HG03097 (cell line): ENCODE measurements around the gene PPFIBP2.
A peak's percentile ranks its signal among the peaks of the same experiment; 100 is the strongest.

ENCODE experiments used
- ATAC-seq: cut with Tn5 transposase; IDR thresholded peaks from one replicate; pipeline ENCODE4 v1.9.1; 2021; ENCODE audit not compliant: unreplicated experiment, low FRiP score

The PPFIBP2 gene

DNA sequence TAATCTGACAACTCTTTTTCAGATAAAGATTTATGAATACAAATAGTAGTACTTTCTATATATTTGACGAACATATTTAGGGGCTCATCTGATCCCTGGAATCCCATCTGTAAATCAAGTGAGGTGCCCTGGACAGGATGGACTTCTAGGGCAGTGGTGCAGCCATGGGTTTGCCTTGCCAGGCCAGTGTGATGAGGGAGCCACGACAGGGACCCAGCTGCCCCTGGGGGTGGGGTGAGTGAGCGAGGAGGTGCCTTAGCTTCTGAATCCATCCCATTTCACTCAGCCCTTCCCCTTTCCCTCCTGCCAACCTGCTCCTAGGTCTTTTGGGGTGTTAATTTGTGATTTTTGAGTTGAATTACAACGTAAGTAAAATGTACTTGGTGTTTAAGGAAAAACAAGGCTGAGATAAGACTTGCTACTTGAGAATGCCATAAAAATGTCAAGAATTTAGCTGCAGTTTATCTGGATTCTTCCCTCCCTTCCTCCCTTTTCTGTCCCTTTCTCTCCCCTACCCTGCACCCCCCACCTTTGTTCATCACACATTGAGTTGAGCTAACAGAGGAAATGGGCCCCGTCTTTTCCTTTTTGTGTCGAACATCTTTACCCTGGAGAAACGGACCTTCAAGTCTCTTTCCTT lies 60.8 kb downstream of the PPFIBP2 start:
- ATAC-seq, result no peak

DNA sequence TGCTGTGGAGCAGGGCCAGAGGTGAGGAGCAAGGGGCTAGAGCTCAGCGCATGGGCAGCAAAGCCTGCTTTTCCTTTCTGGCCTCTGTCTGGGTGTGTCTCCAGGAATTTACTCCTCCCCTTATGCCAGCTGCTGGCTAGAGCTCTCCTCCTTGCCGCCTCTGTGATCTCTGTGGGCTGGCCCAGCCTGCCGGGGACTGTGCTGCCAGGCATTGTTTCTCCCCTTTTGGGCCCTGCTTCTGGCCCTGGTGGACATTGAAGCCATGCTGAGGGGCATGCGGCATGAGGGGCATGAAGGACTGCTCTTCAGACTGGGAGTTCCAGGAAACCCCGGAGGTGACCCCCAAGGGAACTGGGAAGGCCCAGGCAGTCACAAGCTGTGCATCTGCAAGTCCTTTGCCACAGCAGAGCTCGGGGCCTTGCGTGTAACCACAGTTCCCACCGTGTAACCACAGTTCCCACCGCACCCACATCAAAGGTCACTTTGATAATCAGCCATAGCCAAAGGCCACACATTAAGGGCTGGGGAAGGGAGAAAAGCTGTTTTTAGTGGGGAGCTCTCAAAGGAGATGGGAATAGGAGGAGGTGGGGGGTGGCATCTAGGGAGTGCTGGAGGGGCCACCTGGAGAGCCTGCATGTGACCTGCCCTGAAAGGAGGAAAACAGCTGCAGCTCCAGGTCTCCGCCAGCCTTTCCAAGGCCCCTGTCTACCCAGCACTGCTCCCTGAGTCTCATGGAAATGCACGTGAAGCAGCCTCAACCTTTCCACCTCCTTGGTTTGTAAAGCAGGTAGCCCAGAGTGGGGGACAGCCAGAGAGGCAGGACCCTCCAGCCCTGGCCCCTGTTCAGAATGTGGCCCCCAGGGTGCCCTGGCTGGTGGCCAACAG lies 62.3 kb downstream of the PPFIBP2 start:
- ATAC-seq, result no peak

DNA sequence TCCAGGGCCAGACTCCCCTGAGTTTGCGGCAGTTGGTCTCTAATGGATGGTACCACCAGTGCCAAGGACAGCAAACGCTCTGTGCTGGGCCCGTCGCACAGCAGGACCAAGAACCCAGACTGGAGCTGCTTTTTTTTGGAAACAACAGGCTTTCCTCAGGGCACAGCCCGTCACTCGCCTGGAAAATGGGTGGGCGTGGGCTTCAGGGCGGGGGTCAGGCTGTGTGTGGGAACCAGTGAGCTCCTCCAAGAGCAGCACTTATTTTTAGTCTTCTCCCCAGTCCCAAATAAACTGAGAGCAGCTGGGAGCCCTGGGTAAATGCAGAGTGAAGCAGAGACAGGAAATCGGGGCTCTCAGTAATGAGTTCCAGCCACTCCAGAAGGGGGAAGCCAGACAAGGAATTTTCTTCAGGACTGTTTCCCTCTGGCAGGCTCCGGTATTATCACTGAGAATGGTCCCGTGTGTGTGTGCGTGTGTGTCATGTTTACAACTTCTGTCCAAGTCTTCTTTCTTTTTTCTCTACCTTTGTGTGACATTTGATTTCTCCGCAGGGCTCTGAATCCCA lies 63.0 kb downstream of the PPFIBP2 start:
- no peak for ATAC-seq

DNA sequence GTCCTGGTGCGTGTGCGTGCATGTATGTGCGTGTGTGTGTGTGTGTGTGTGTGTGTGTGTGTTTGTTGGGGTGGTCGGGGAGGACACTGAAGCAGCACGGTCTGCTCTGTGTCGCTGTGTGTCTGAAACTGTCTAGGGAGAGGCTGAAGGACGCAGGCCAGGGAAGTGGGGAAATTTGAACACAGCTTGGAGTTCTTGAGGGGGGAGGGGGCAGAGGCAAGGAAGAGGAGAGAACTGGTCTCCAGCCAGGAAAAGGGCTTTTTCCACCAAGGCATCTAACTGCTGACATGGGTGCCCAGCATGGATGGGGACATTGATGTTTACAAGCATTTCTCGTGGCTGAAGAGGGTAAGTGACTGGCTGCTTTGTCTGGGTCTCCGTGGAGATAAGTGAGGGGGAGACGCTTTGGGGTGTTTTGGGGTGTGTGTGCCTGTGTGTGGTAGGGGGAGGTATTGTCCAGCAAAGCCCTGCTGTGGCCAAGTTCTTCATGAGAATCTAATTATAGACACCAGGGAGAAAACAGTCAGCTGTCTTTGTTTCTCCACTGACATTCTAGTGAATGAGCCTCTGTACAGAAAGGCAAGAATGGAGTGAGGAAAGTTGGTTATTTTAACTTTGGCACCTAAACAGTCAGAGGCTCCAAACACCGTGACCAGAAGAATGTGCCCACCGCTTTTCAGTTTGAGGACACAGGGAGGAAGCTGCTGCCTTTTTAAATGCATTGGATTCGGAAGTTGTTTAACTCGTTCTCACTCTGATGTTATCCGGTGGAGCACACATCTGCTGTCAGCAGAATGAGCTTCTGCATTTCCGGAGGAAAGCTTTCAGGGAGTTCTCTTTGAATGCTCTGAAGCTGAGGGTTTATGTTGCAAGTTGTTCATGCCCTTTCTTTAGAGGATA lies 63.7 kb downstream of the PPFIBP2 start:
- ATAC-seq, result peak; percentile 64

DNA sequence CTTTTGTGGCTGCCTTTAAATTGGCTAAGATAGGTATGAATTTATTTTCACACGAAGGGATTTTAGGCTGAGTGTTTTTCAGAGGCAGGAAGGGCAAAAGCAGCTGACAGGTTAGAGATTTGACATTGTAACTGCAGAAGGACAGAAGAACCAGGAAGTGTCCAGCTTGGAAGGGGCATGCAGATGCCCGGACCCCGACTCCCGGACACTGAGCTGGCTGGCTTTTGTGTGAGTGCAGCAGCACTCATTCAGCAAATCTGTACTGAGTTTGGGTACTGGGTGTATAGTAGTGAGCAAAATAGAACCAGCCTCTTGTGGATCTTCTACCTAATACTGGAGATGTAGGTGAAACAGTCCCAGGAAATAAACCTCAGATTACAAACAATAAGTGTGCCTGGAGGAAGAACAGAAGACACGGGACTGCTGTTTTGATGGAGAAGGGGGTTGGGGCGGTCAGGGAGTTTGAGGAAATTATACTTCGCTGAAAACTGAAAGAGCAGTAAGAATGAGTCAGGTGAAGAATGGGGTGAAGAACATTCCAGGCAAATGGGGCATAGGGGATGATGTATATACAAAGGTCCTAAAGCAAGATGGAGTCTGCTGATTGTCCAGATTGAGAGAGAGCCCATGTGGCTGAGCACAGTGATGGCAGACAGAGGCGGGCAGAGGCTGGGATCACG lies 64.6 kb downstream of the PPFIBP2 start:
- peak; percentile 29 for ATAC-seq

GRCh38 chr11:7579361-7579791 lies 65.6 kb downstream of the PPFIBP2 start:
- ATAC-seq, result no peak

DNA sequence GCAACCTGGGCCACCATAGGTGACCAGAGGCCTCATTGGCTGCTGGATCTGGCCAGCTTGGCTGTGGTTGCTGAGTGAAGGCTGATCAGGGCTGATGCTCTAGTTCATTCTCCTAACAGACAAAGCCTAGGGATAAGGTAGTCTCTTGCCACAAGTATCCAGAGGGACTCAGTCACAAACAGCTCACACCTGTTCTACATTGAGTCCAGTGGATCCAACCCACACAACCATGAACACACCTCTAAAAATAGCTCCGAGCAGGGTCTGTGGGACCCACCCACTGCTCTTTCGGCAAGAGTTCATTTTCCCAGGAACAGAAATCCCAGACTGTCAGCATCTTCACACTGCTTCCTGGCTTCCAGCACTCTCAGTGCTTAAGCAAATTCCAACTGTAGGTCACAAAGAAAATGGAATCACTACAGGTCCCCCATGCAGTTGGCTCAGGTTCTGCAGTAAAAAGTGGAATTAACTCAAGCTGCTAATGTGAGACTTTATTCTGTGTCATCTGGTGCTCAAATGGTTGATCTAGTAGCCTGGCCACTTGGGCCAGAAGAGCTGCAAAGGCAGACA lies 67.3 kb downstream of the PPFIBP2 start:
- ATAC-seq, result no peak

DNA sequence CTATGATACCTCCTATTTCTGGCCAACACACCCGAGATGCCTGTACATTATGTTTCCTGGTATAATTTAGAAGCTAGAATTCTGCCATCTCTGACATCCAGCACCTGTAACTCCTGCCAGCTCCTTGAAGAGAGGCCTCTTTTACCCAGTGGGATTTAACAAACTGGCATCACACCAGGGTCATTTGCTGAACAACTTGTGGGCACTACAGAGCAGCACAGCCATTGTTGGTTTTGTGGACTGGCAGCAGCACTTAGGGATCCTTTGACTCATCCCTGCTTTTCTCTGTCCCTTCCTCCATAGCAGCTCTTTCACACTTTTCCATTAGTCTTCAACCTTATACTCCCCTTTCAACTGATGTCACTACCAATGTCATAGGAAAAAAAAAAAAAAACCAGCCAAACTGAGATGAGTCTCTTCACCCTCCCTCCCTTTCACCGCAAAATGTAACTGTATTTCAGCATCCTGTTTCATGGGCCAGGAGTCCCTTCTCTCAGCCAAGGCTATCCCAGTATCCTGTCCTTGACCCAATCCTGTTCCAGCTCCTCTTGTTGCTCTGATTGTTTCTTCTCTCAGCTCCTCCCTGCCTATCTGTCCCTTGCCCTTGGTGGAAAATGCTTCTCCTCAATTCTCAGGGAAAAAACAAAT lies 68.7 kb downstream of the PPFIBP2 start:
- ATAC-seq, result no peak

DNA sequence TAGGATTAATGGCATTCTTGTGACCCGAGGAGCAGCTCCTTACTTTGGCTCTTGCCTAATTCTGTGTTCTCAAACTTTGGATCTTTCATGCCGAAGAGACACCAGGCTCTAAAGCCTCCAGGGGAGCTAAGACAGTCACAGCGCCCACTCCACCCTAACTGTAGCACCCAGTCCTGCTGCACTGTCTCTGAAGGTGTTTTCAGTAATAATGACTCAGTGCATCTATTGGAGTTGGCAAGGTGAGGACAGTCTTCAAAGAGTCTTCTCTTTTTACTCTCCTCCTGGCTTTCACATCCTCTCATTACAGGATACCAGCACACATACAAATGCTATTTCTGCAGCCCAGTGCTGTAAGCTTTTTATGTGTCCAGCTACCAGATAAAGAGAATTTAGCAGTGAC lies 69.4 kb downstream of the PPFIBP2 start:
- no peak for ATAC-seq

DNA sequence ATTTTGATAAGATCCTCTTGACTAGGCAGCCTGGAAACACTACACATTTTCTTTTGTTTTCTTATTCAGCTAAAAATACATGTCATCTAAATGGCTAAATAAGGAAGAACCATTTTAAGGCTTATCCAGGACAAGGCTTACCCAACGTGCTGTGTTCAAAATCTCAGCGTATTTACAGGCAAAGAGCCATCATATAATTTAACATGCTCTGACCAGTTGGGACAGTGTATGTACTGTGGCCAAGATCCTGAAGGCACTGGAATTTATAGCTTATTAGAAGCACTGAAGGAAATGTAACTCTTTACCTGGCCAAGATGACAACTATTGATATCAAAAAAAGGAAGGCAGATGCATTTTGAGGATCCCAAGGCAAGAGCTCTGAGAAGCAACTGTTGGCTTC lies 71.1 kb downstream of the PPFIBP2 start:
- no peak for ATAC-seq

GRCh38 chr11:7585816-7586215 lies 72.0 kb downstream of the PPFIBP2 start:
- ATAC-seq, result no peak

DNA sequence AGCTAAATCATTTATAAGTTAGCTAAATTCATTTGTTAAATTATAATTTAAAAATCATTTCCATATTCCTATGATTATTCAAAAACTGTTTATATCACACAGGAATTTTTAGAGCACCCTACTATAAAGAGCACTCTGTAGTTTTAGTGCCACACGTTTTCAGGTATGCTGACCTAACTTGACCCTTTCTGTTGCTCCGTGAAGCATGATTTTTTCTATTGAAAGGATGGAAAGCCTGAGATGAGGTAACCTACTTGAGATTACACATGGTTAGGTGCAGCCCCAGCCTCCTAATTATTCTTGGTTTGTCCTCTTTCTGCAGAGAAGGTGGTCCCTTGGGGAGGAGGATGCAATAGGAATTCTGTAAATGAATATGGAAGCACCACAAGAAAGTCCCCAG lies 72.6 kb downstream of the PPFIBP2 start:
- ATAC-seq, result no peak

- ATAC-seq, result no peak
Measured at GRCh38 chr11:7587712-7588111, 73.9 kb downstream of the PPFIBP2 start.

- ATAC-seq, result no peak
Measured at GRCh38 chr11:7589861-7590260, 76.1 kb downstream of the PPFIBP2 start.

DNA sequence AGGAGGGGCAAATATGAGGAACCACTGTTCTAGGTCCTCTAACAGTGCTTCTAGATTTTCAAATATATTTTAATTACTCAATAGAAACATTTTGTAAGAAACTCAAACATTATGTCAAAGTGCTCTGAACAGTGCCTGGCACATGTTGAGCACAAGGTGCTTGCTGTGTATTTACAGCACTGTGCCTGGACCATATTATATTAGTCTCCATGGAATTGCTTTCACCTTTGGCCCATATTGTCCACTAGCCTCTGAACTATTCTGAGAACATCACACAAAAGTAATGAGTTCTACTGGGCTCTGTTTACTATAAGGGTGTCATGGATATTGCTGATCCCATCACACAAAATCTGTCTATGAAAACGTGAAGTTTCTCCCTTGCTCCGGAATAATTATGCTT lies 76.7 kb downstream of the PPFIBP2 start:
- no peak for ATAC-seq

- ATAC-seq, result no peak
Measured at GRCh38 chr11:7591107-7591894, 77.5 kb downstream of the PPFIBP2 start.

- ATAC-seq, result no peak
Measured at GRCh38 chr11:7591987-7592386, 78.2 kb downstream of the PPFIBP2 start.

GRCh38 chr11:7592711-7593110 lies 78.9 kb downstream of the PPFIBP2 start:
- no peak for ATAC-seq

DNA sequence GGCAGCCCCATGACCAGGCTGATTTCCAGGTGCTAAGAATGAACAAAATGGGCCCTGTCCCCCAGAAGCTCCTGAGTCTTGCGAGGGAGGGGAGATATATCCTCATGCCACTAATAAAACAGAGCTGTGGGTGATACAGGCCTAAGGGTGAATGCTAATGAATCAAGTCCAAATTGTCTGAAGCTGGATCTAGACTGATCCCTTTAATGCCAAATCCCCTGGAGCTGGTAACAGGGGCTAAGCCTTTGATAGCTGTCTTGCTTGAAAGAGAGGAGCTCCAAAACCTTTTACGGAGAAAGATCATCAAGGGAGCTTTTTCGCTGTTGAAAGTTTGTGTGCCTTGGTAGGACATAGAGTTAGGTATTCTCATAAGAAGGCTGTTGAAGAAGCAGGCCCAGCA lies 79.7 kb downstream of the PPFIBP2 start:
- ATAC-seq, result no peak
